Right renal pelvis (tissue), 4 donors: ENCODE data around the gene KLHDC10. TPM values are rescaled to one million over a fixed set of nuclear protein-coding genes. Genes with fewer than 3 reads are reported as not detected.
"Not testable (repeated sequence)": the region's sequence is repeated elsewhere in the genome, so short reads cannot be mapped to it uniquely, and the experiment has no call there.

ENCODE experiments used
- DNase-seq, 4 donors: peaks; one replicate each; pipeline ENCODE4 v3.0.0-alpha.2; 2013; ENCODE audit warnings: low read depth in 4 of 4, low spot score in 3 of 4, missing footprints in 1 of 4
- polyA plus RNA-seq, 4 donors: library from polyadenylated mRNA; unstranded; fragments of 120-200 nt; gene quantifications; one replicate each; pipeline ENCODE4 v1.2.1, GENCODE V29; 2013; ENCODE audit not compliant: insufficient read length in 4 of 4

KLHDC10 gene
- 10 to 100 TPM; 45.9 to 55.7 (median 51.6) TPM for polyA plus RNA-seq

- peak; percentile 97 to 99 (median 99) for DNase-seq
These were observed at the start of gene KLHDC10 for GRCh38 chr7:130069978-130070860. Gene KLHDC10, plus strand, starts transcription at chr7:130070534. Its CDS starts 110 bp downstream, at chr7:130070644.

- DNase-seq, result no peak
These were observed 49.1 kb upstream of the KLHDC10 start for GRCh38 chr7:130021105-130021834.

- DNase-seq, result no peak
These were observed 48.2 kb upstream of the KLHDC10 start for GRCh38 chr7:130022115-130022514.

GRCh38 chr7:130022623-130023175 is 47.6 kb upstream of the KLHDC10 start:
- DNase-seq, result no peak

- no peak for DNase-seq
These were observed 45.9 kb upstream of the KLHDC10 start for GRCh38 chr7:130024390-130024789.

GRCh38 chr7:130032698-130033097 is 37.6 kb upstream of the KLHDC10 start:
- no peak for DNase-seq

GRCh38 chr7:130037703-130038102 is 32.6 kb upstream of the KLHDC10 start:
- DNase-seq, result no peak

- no peak for DNase-seq
These were observed 29.8 kb upstream of the KLHDC10 start for GRCh38 chr7:130040576-130040975.

- no peak for DNase-seq
These were observed 22.5 kb upstream of the KLHDC10 start for GRCh38 chr7:130047831-130048230.

- DNase-seq, result no peak
These were observed 21.4 kb upstream of the KLHDC10 start for GRCh38 chr7:130048906-130049305.

- DNase-seq, result not testable (repeated sequence)
These were observed 18.1 kb upstream of the KLHDC10 start for GRCh38 chr7:130052250-130052649.

GRCh38 chr7:130055198-130055597 is 15.1 kb upstream of the KLHDC10 start:
- DNase-seq, result not testable (repeated sequence)

- DNase-seq, result no peak
These were observed 8.1 kb upstream of the KLHDC10 start for GRCh38 chr7:130062246-130062645.

- DNase-seq, result no peak
These were observed 7.3 kb upstream of the KLHDC10 start for GRCh38 chr7:130063036-130063435.

- not testable (repeated sequence) for DNase-seq
These were observed 5.8 kb upstream of the KLHDC10 start for GRCh38 chr7:130064580-130064926.

GRCh38 chr7:130065500-130066152 is 4.7 kb upstream of the KLHDC10 start:
- no peak for DNase-seq

- DNase-seq, result no peak
These were observed 956 bp upstream of the KLHDC10 start for GRCh38 chr7:130069179-130069977.

- DNase-seq, result no peak
These were observed 708 bp downstream of the KLHDC10 start for GRCh38 chr7:130070861-130071622.
